GM12878 (cell line): Measurements from ENCODE around the gene IFNA13. TPM values are rescaled to one million over a fixed set of nuclear protein-coding genes. Genes with fewer than 3 reads are reported as not detected.
A peak's percentile ranks its signal among the peaks of the same experiment; 100 is the strongest.

Experiments
- ATAC-seq: fragments of 200-7000 bp; cut with Tn5 transposase; 3 replicates; pipeline ENCODE4 v1.9.1; 2020; ENCODE audit warnings: mild to moderate bottlenecking, moderate library complexity
- BruUV-seq: library from RNA; stranded (reverse); fragments of 400-500 nt; replicated peaks from 2 replicates; lab custom pipeline; 2021; lab: Mats Ljungman, UMichigan
- CTCF ChIA-PET: fragments of 300-600 bp; sonication (Branson Sonifier 250); formaldehyde crosslinking; extraction: SDS; loops from one replicate; lab custom pipeline; 2021; ENCODE audit warnings: inconsistent platforms; lab: Yijun Ruan, JAX
- POLR2A ChIA-PET: fragments of 350-600 bp; formaldehyde crosslinking; extraction: SDS; loops from one replicate; lab custom pipeline; 2021; ENCODE audit warnings: inconsistent platforms; lab: Charles Lee
- RAD21 ChIA-PET: fragments of 300-600 bp; sonication (Branson Sonifier 250); formaldehyde crosslinking; loops from one replicate; lab custom pipeline; 2023; ENCODE audit warnings: antibody characterized with exemption; ENCODE audit not compliant: unreplicated experiment; lab: Charles Lee
- SMC1A ChIA-PET: fragments of 300-600 bp; sonication (Branson Sonifier 250); formaldehyde crosslinking; loops from one replicate; lab custom pipeline; 2023; ENCODE audit not compliant: unreplicated experiment, uncharacterized antibody; lab: Charles Lee
- DNase-seq: peaks from one replicate; pipeline ENCODE4 v3.0.0-alpha.2; 2011; ENCODE audit warnings: low read depth, low spot score
- FAIRE-seq: peaks from 3 replicates; lab custom pipeline; 2011; peaks lifted over from hg19 to GRCh38; lab: Jason Lieb, UNC
- H2AFZ ChIP-seq: 2 replicates; pipeline ENCODE4 v1.6.0; 2011; ENCODE audit warnings: low read depth, low read length, control low read depth; ENCODE audit not compliant: control insufficient read depth
- H3K27ac ChIP-seq: 2 replicates; pipeline ENCODE4 v1.5.1; 2011; ENCODE audit warnings: control low read depth; ENCODE audit not compliant: control insufficient read depth, insufficient read depth
- H3K27me3 ChIP-seq, 2 experiments: replicated peaks in 1 of 2; 2 replicates each; pipeline versions ENCODE4 v1.6.0 to v1.6.1; 2011; ENCODE audit warnings: low read length in 1 of 2; ENCODE audit not compliant: control insufficient read depth in 2 of 2, insufficient read depth in 2 of 2
- H3K36me3 ChIP-seq, 2 experiments: 2 replicates each; pipeline ENCODE4 v1.5.1; 2011; ENCODE audit warnings: low read length in 1 of 2; ENCODE audit not compliant: control insufficient read depth in 2 of 2, insufficient read depth in 2 of 2
- H3K4me1 ChIP-seq: 2 replicates; pipeline ENCODE4 v1.6.1; 2011; ENCODE audit warnings: mild to moderate bottlenecking, low read length, moderate library complexity, mixed read lengths; ENCODE audit not compliant: control insufficient read depth, insufficient read depth
- H3K4me2 ChIP-seq: 2 replicates; pipeline ENCODE4 v1.6.0; 2011; ENCODE audit warnings: control low read depth; ENCODE audit not compliant: control insufficient read depth, insufficient read depth
- H3K4me3 ChIP-seq: fragments of 200-600 bp; sonication (generic); 2 replicates; pipeline ENCODE4 v1.5.1; 2016
- H3K79me2 ChIP-seq: 2 replicates; pipeline ENCODE4 v1.6.0; 2011; ENCODE audit warnings: low read length; ENCODE audit not compliant: control insufficient read depth, insufficient read depth
- H3K9ac ChIP-seq: 2 replicates; pipeline ENCODE4 v1.8.0; 2011; ENCODE audit warnings: low read length, control low read depth, mixed read lengths; ENCODE audit not compliant: control insufficient read depth, insufficient read depth
- H3K9me3 ChIP-seq: replicated peaks from 3 replicates; pipeline ENCODE4 v1.5.1; 2011; ENCODE audit warnings: mild to moderate bottlenecking, low read length; ENCODE audit not compliant: control insufficient read depth, insufficient read depth
- H4K20me1 ChIP-seq: 2 replicates; pipeline ENCODE4 v1.6.0; 2011; ENCODE audit not compliant: control insufficient read depth, insufficient read depth
- ASH2L ChIP-seq: fragments of 300-600, 200-600 bp; sonication (generic); IDR thresholded peaks from 2 replicates; pipeline ENCODE4 v1.6.1; 2017; ENCODE audit warnings: low read depth, mild to moderate bottlenecking, borderline replicate concordance
- BMI1 ChIP-seq: fragments of 450-650 bp; IDR thresholded peaks from 2 replicates; pipeline ENCODE4 v1.6.1; 2016; ENCODE audit warnings: mild to moderate bottlenecking, moderate library complexity, borderline replicate concordance
- IKZF1 ChIP-seq: fragments of 450-650 bp; conservative IDR thresholded peaks from 2 replicates; pipeline ENCODE4 v1.6.1; 2017; ENCODE audit warnings: antibody characterized with exemption, mild to moderate bottlenecking
- MTA2 ChIP-seq: fragments of 450-650 bp; IDR thresholded peaks from 2 replicates; pipeline ENCODE4 v1.6.1; 2016; ENCODE audit warnings: low read depth, mild to moderate bottlenecking, moderate library complexity
- NBN ChIP-seq: fragments of 450-650 bp; IDR thresholded peaks from 2 replicates; pipeline ENCODE4 v1.6.1; 2016
- NFXL1 ChIP-seq: fragments of 450-650 bp; IDR thresholded peaks from 2 replicates; pipeline ENCODE4 v1.6.1; 2017; ENCODE audit warnings: antibody characterized with exemption, mild to moderate bottlenecking, borderline replicate concordance
- NR2C1 ChIP-seq: fragments of 450-650 bp; IDR thresholded peaks from 2 replicates; pipeline ENCODE4 v1.6.1; 2017; ENCODE audit warnings: antibody characterized with exemption, mild to moderate bottlenecking, moderate library complexity
- RB1 ChIP-seq: fragments of 450-650 bp; formaldehyde crosslinking; IDR thresholded peaks from 2 replicates; pipeline ENCODE4 v1.6.1; 2017; ENCODE audit warnings: mild to moderate bottlenecking, borderline replicate concordance
- RCOR1 ChIP-seq: conservative IDR thresholded peaks from 2 replicates; pipeline ENCODE4 v1.6.1; 2012; ENCODE audit warnings: low read depth, low read length, improper control_type of control experiment
- RFX5 ChIP-seq: IDR thresholded peaks from 2 replicates; pipeline ENCODE4 v1.6.1; 2011; ENCODE audit warnings: low read depth, low read length, improper control_type of control experiment
- SMAD1 ChIP-seq: fragments of 450-650 bp; IDR thresholded peaks from 2 replicates; pipeline ENCODE4 v1.6.1; 2018; ENCODE audit warnings: mild to moderate bottlenecking, low read depth; ENCODE audit not compliant: partially characterized antibody
- SREBF2 ChIP-seq: IDR thresholded peaks from 2 replicates; pipeline ENCODE4 v1.6.1; 2012; ENCODE audit warnings: mild to moderate bottlenecking, low read length
- YY1 ChIP-seq: IDR thresholded peaks from 2 replicates; pipeline ENCODE4 v1.6.1; 2011; ENCODE audit warnings: low read depth, mild to moderate bottlenecking, low read length
- ZNF622 ChIP-seq: fragments of 450-650 bp; IDR thresholded peaks from 2 replicates; pipeline ENCODE4 v1.6.1; 2017; ENCODE audit warnings: mild to moderate bottlenecking, inconsistent platforms
- WGBS: methylation state at CpG from one replicate; pipeline ENCODE4 v1.1.6; 2016; ENCODE audit warnings: low lambda C conversion rate; ENCODE audit not compliant: insufficient replicate concordance, insufficient coverage; ENCODE audit errors: missing lambda C conversion rate; 5-methylcytosine and 5-hydroxymethylcytosine counted together
- in situ Hi-C: fragments of 300-500 bp; cut with MboI; formaldehyde crosslinking; loops from 9 replicates; pipeline ENCODE4 v1.14.3; 2018; ENCODE audit warnings: mixed read lengths
- intact Hi-C: fragments of 100-400 bp; cut with micrococcal nuclease; formaldehyde crosslinking; loops from one replicate; pipeline ENCODE4 v1.14.2; 2022; ENCODE audit not compliant: unreplicated experiment
- polyA plus RNA-seq, 11 experiments: library from polyadenylated mRNA; depleted of rRNA in 4 of 11; unstranded in 6 of 11; stranded (reverse) in 5 of 11; fragments of >200 nt; fragmentation: Nextera tagmentation in 4 of 11; fragmentation: Illumina TruSeq in 1 of 11; extraction: Ambion mirVana in 4 of 11; extraction: Trizol in 1 of 11; gene quantifications; 1 replicate in 1 of 11; 2 replicates in 10 of 11; pipeline versions ENCODE4 v1.2.1 to v1.2.3, GENCODE V29; 2011 to 2016; ENCODE audit warnings: inconsistent platforms in 2 of 11, missing spikeins in 2 of 11, low read depth in 1 of 11
- total RNA-seq, 4 experiments: library from RNA; depleted of rRNA in 3 of 4; stranded (reverse); fragments of >200 nt in 3 of 4; fragmentation: Illumina TruSeq in 1 of 4; extraction: Trizol in 1 of 4; gene quantifications; 2 replicates each; pipeline versions ENCODE4 v1.2.1 to v1.2.3, GENCODE V29; 2013 to 2021
- TF ChIP-seq, protein P1 (sequence below): fragments of 450-650 bp; IDR thresholded peaks from 2 replicates; pipeline ENCODE4 v1.6.1; 2016; ENCODE audit warnings: mild to moderate bottlenecking
- TF ChIP-seq, protein P2 (sequence below): fragments of 450-650 bp; IDR thresholded peaks from 2 replicates; pipeline ENCODE4 v1.6.1; 2017; ENCODE audit warnings: mild to moderate bottlenecking, moderate library complexity

Gene IFNA13
- total and polyA plus RNA-seq, 10 of the 15 experiments (the other 5 are each of a cell fraction or from before 2014, with no cell fraction given): not detected

DNA sequence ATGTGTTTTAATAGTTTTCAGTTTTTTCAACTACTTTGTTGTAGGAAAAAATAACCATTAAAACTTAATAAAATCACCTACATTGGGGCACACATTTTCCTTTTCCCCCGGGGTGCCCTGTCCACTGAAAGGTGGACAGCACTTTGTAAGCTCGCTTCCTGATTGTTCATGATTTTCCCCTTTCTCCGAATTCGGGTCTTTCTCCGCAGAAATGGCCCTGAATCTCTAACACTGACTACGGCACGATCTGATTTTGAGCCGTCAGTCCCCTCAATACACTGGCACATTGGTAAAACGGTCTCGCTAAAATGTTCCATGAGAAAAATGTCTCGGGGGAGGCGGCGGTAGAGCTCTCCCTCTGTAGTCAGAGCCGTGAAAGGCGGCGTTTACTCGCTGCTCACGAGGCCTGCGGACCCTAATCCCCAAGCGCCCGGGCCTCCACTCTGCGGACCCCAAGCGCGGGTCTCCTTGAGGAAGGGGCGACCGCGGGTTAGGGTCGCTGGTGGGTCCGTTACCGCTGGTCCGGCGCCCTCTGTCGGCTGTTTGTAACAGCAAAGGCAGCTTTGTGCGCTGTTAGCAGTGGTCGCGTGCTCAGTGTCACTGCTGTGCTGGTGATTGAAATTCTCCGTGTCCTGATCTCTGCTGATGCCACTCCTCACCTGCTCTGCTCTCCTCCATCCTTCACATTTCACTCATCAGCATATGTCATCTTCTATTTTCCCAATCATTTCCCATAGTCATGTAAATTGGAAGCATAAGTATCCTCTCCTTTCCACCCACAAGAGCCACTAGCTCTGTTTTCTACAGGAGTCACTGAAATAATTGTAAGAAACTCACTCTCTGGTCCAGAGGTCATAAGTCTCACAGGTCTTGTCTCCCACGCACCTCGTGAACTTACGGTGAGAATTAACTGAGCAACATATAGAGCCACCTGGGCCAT is 28.2 kb upstream of the IFNA13 start:
- SMC1A ChIA-PET: interaction anchor here (0.7 to 10.4 kb wide), 22 partner anchors 9 to 364 kb away, joined by 3 to 205 read pairs (median 4); partner anchors contain the start of genes HACD4, IFNA2 and KLHL9
- H3K36me3 ChIP-seq: no peaks in the 10 kb centered on the region
- POLR2A ChIA-PET: interaction anchor here (0.7 to 1.3 kb wide), 2 partner anchors 61 to 67 kb away, joined by 3 to 7 read pairs; partner anchors contain the start of gene KLHL9
- RAD21 ChIA-PET: interaction anchor here (0.6 to 3.9 kb wide), 17 partner anchors 11 to 143 kb away, joined by 3 to 86 read pairs (median 4); partner anchors contain the start of genes IFNA2 and KLHL9
- H3K4me3 ChIP-seq: peak overlapping the region; percentile 68
- peak overlapping the region; percentile 90 for H2AFZ ChIP-seq
- H4K20me1 ChIP-seq: no peaks in the 10 kb centered on the region
- WGBS: 25% methylated on average over 40 of the region's 40 CpGs
- ATAC-seq (peak; percentile 82), FAIRE-seq (peak; percentile 85), DNase-seq (no peak)
- BruUV-seq: no TSS peak
- H3K4me2 ChIP-seq: peak overlapping the region; percentile 89
- peaks cover 3% of the 10 kb centered on the region; the same call in 1 of the 2 replicates for H3K4me1 ChIP-seq
- no peak overlapping the region for H3K27ac ChIP-seq
- peak overlapping the region; percentile 48 for H3K9ac ChIP-seq
- no peaks in the 10 kb centered on the region for H3K27me3 ChIP-seq
- no peaks in the 10 kb centered on the region for H3K79me2 ChIP-seq
- in situ Hi-C loops: no loop called here
- H3K9me3 ChIP-seq: no peaks in the 10 kb centered on the region
- intact Hi-C loops: loop anchor here (1.0 kb wide), 1 partner anchor 70 kb away; no protein-coding TSS in a partner anchor
- CTCF ChIA-PET: interaction anchor here (0.6 to 10.0 kb wide), 37 partner anchors 9 to 1459 kb away, joined by 3 to 256 read pairs (median 4); partner anchors contain the start of genes IFNA2 and KLHL9
- TF ChIP-seq IKZF1 (peak; percentile 62), BMI1 (peak; percentile 39; the same call in 1 of the 2 replicates), NBN (0 out of 2 replicates have a peak, but pooled peaks have one; percentile 42), ZNF622 (no peak), NR2C1 (no peak), SMAD1 (no peak), YY1 (peak; percentile 46), RCOR1 (no peak), ASH2L (no peak), SREBF2 (no peak), RFX5 (no peak), MTA2 (peak; percentile 37; the same call in 1 of the 2 replicates), RB1 (peak; percentile 78; the same call in 1 of the 2 replicates), NFXL1 (no peak)
- TF ChIP-seq, protein P1, sequence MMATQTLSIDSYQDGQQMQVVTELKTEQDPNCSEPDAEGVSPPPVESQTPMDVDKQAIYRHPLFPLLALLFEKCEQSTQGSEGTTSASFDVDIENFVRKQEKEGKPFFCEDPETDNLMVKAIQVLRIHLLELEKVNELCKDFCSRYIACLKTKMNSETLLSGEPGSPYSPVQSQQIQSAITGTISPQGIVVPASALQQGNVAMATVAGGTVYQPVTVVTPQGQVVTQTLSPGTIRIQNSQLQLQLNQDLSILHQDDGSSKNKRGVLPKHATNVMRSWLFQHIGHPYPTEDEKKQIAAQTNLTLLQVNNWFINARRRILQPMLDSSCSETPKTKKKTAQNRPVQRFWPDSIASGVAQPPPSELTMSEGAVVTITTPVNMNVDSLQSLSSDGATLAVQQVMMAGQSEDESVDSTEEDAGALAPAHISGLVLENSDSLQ: 0 out of 2 replicates have a peak, but pooled peaks have one; percentile 12
- TF ChIP-seq, protein P2, sequence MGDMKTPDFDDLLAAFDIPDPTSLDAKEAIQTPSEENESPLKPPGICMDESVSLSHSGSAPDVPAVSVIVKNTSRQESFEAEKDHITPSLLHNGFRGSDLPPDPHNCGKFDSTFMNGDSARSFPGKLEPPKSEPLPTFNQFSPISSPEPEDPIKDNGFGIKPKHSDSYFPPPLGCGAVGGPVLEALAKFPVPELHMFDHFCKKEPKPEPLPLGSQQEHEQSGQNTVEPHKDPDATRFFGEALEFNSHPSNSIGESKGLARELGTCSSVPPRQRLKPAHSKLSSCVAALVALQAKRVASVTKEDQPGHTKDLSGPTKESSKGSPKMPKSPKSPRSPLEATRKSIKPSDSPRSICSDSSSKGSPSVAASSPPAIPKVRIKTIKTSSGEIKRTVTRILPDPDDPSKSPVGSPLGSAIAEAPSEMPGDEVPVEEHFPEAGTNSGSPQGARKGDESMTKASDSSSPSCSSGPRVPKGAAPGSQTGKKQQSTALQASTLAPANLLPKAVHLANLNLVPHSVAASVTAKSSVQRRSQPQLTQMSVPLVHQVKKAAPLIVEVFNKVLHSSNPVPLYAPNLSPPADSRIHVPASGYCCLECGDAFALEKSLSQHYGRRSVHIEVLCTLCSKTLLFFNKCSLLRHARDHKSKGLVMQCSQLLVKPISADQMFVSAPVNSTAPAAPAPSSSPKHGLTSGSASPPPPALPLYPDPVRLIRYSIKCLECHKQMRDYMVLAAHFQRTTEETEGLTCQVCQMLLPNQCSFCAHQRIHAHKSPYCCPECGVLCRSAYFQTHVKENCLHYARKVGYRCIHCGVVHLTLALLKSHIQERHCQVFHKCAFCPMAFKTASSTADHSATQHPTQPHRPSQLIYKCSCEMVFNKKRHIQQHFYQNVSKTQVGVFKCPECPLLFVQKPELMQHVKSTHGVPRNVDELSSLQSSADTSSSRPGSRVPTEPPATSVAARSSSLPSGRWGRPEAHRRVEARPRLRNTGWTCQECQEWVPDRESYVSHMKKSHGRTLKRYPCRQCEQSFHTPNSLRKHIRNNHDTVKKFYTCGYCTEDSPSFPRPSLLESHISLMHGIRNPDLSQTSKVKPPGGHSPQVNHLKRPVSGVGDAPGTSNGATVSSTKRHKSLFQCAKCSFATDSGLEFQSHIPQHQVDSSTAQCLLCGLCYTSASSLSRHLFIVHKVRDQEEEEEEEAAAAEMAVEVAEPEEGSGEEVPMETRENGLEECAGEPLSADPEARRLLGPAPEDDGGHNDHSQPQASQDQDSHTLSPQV: no peak
